GM18907 (cell line): ENCODE results near the gene RIMKLA.

Source experiments
- ATAC-seq: cut with Tn5 transposase; IDR thresholded peaks from one replicate; pipeline ENCODE4 v1.9.1; 2021; ENCODE audit warnings: mild to moderate bottlenecking, moderate library complexity; ENCODE audit not compliant: unreplicated experiment

Gene RIMKLA

GRCh38 chr1:42370876-42371549, 9.6 kb upstream of the RIMKLA start:
- no peak for ATAC-seq

- no peak for ATAC-seq
Observed at GRCh38 chr1:42372796-42373195, 7.8 kb upstream of the RIMKLA start.

GRCh38 chr1:42379794-42380585, 602 bp upstream of the RIMKLA start:
- peak; percentile 39 for ATAC-seq

- ATAC-seq: no peak
Observed at GRCh38 chr1:42381280-42381673, 685 bp downstream of the RIMKLA start.

GRCh38 chr1:42385283-42385682, 4.7 kb downstream of the RIMKLA start:
- no peak for ATAC-seq

- no peak for ATAC-seq
Observed at GRCh38 chr1:42386051-42386450, 5.5 kb downstream of the RIMKLA start.

- no peak for ATAC-seq
Observed at GRCh38 chr1:42392255-42392654, 11.7 kb downstream of the RIMKLA start.

GRCh38 chr1:42392967-42393848, 12.6 kb downstream of the RIMKLA start:
- ATAC-seq: no peak

- ATAC-seq: no peak
Observed at GRCh38 chr1:42399315-42400100, 18.9 kb downstream of the RIMKLA start.

- ATAC-seq: no peak
Observed at GRCh38 chr1:42403880-42404400, 23.3 kb downstream of the RIMKLA start.

GRCh38 chr1:42414551-42415496, 34.2 kb downstream of the RIMKLA start:
- ATAC-seq: no peak

GRCh38 chr1:42417166-42417565, 36.6 kb downstream of the RIMKLA start:
- ATAC-seq: no peak

GRCh38 chr1:42418516-42418915, 37.9 kb downstream of the RIMKLA start:
- ATAC-seq: no peak

- ATAC-seq: no peak
Observed at GRCh38 chr1:42419126-42419821, 38.7 kb downstream of the RIMKLA start.

GRCh38 chr1:42420121-42420520, 39.5 kb downstream of the RIMKLA start:
- ATAC-seq: no peak

- ATAC-seq: no peak
Observed at GRCh38 chr1:42420911-42421585, 40.5 kb downstream of the RIMKLA start.

GRCh38 chr1:42422737-42423136, 42.1 kb downstream of the RIMKLA start:
- no peak for ATAC-seq

GRCh38 chr1:42423681-42424080, 43.1 kb downstream of the RIMKLA start:
- no peak for ATAC-seq
